ENCODE data around the gene INPP5D. TPM values are rescaled to one million over a fixed set of nuclear protein-coding genes. Genes with fewer than 3 reads are reported as not detected.

Gene INPP5D
- total and polyA plus RNA-seq, 2 of the 8 experiments (the other 6 are each of a cell fraction or from before 2014, with no cell fraction given) = 4.5 to 7.1 TPM

DNA sequence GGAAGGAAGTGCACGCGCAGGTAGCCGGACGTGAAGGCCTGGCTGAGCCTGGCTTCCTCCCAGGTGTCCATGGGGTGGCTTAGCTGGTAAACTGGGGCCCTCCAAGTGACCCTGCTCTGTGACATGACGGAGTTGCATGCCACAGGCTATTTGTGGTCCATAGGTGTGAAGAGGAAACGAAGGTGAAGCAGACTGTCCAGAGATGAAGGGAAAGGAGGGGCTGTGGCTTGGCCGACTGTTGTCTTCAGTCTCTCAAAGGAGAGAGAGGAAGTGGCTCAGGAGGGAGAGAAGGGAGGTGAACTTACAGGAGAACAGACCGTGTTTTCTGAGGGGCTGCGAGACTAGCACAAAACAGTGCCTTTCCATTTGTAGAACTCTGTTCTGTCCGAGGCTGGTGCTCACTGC, 19.3 kb downstream of the INPP5D start:
- Histone ChIP-seq H4K8ac (ENCODE audit: extremely low read depth, insufficient read depth, low read length) (peak overlapping the region; percentile 9; the same call in 1 of the 2 replicates), H3K27ac (ENCODE audit: low read depth, low read length) (no peak overlapping the region), H2BK15ac (ENCODE audit: low read length) (no peak overlapping the region), H3K56ac (replicated peaks; ENCODE audit: insufficient read length, low read depth, low read length) (no peak overlapping the region), H3K9me3 (ENCODE audit: insufficient read depth in 2 of 2, low read depth in 1 of 2, low read length in 1 of 2) (no peaks in the 10 kb centered on the region), H3K79me2 (ENCODE audit: control insufficient read depth in 1 of 2, insufficient read depth in 2 of 2, low read length in 2 of 2) (no peaks in the 10 kb centered on the region), H4K5ac (ENCODE audit: insufficient read length, low read depth, low read length) (no peak overlapping the region), H2BK120ac (replicated peaks; ENCODE audit: low read depth, low read length) (no peak overlapping the region), H3K79me1 (ENCODE audit: low read depth, low read length) (no peaks in the 10 kb centered on the region), H3K4me1 (replicated peaks in 1 of 4; ENCODE audit: control insufficient read depth in 3 of 4, insufficient read depth in 4 of 4, low read length in 3 of 4) (peaks cover 5 to 13% (median 10%) of the 10 kb centered on the region in 4 experiments), H3K14ac (ENCODE audit: insufficient read length) (no peak overlapping the region), H3K27me3 (replicated peaks in 1 of 4; ENCODE audit: control insufficient read depth in 3 of 4, extremely low read depth in 1 of 4, insufficient read depth in 3 of 4, low read length in 3 of 4) (no peaks in the 10 kb centered on the region), H3K4ac (replicated peaks; ENCODE audit: insufficient read length, low read depth, low read length) (no peak overlapping the region), H2AK5ac (ENCODE audit: low read depth, low read length) (no peak overlapping the region), H2BK12ac (ENCODE audit: low read depth, low read length) (no peak overlapping the region), H2BK5ac (ENCODE audit: low read depth, low read length) (no peak overlapping the region), H2BK20ac (ENCODE audit: low read length) (no peak overlapping the region), H3K18ac (ENCODE audit: extremely low read depth, low read length) (no peak overlapping the region), H2AFZ (ENCODE audit: low read length) (no peak overlapping the region), H4K20me1 (replicated peaks in 1 of 2; ENCODE audit: control insufficient read depth in 1 of 2, insufficient read depth in 2 of 2, low read length in 2 of 2) (no peaks in the 10 kb centered on the region), H3K4me2 (ENCODE audit: insufficient read depth in 1 of 2, low read depth in 2 of 2, low read length in 2 of 2) (no peak overlapping the region), H3K23me2 (ENCODE audit: low read depth, low read length) (no peaks in the 10 kb centered on the region), H3K23ac (ENCODE audit: insufficient read length) (no peak overlapping the region), H3K4me3 (ENCODE audit: extremely low read depth in 1 of 4, insufficient read depth in 2 of 4, low read depth in 3 of 4, low read length in 4 of 4) (no peak overlapping the region), H3K36me3 (ENCODE audit: control insufficient read depth in 2 of 4, insufficient read depth in 4 of 4, low read length in 3 of 4) (no peaks in the 10 kb centered on the region), H3K9ac (replicated peaks in 1 of 4; ENCODE audit: extremely low read depth in 1 of 4, low read depth in 3 of 4, low read length in 3 of 4) (no peak overlapping the region), H4K91ac (replicated peaks; ENCODE audit: insufficient read length, low read length) (peak overlapping the region; percentile 26)
- CTCF ChIA-PET (ENCODE audit: partially characterized antibody) = interaction anchor here (0.5 to 1.9 kb wide), 4 partner anchors 19 to 51 kb away, joined by 3 to 7 read pairs (median 4); partner anchors contain the start of gene INPP5D
- POLR2A ChIA-PET (ENCODE audit: partially characterized antibody) = no interaction called here
- DNase-seq (ENCODE audit: low read depth in 1 of 2, low spot score in 2 of 2) (no peak), FAIRE-seq (no peak)
- 93% methylated on average over 10 of the region's 10 CpGs; no CpG with 5 or more reads in 1 of the 2 experiments for WGBS, 2 experiments (ENCODE audit: extremely low coverage in 1 of 2, insufficient coverage in 1 of 2, insufficient read length in 1 of 2, insufficient replicate concordance in 2 of 2, low coverage in 1 of 2, low lambda C conversion rate in 2 of 2, missing lambda C conversion rate in 1 of 2)
- TF ChIP-seq ASH2L (IDR thresholded peaks at IDR 0.05; ENCODE audit: low read length) = no peak
- no peak for TF ChIP-seq HDAC6 (IDR thresholded peaks at IDR 0.05; ENCODE audit: low read depth, low read length)
- no peak for TF ChIP-seq SAP30 (IDR thresholded peaks at IDR 0.05; ENCODE audit: insufficient read depth, insufficient replicate concordance, low read length)
- no peak for TF ChIP-seq CBX5 (IDR thresholded peaks at IDR 0.05; ENCODE audit: low read depth, low read length)

Measured in H1 (cell line).